CD8-positive, alpha-beta memory T cell (primary cell): ENCODE data around the gene DPH5. TPM values are rescaled to one million over a fixed set of nuclear protein-coding genes. Genes with fewer than 3 reads are reported as not detected.
"Not testable (repeated sequence)": the region's sequence is repeated elsewhere in the genome, so short reads cannot be mapped to it uniquely, and the experiment has no call there.

Experiments
- CTCF ChIA-PET: fragments of 350-600 bp; sonication (Branson Sonifier 250); formaldehyde crosslinking; loops from one replicate; lab custom pipeline; 2021; ENCODE audit warnings: antibody characterized with exemption; lab: Charles Lee
- POLR2A ChIA-PET: fragments of 350-600 bp; sonication (Branson Sonifier 250); formaldehyde crosslinking; loops from one replicate; lab custom pipeline; 2021; ENCODE audit warnings: antibody characterized with exemption; lab: Charles Lee
- DNase-seq, 5 donors: peaks; one replicate each; pipeline versions ENCODE4 v3.0.0 to v3.0.0-alpha.2; 2020 to 2022; ENCODE audit warnings: mixed read lengths in 1 of 5
- H3K27ac ChIP-seq: one replicate; pipeline ENCODE4 v1.7.0; 2013; ENCODE audit warnings: low read depth, mild to moderate bottlenecking, low read length, moderate library complexity
- H3K27me3 ChIP-seq: 2 replicates; pipeline ENCODE4 v1.7.0; 2013; ENCODE audit warnings: low read length, mild to moderate bottlenecking; ENCODE audit not compliant: insufficient read depth, poor library complexity, severe bottlenecking
- H3K36me3 ChIP-seq: 2 replicates; pipeline ENCODE4 v1.7.0; 2013; ENCODE audit warnings: mild to moderate bottlenecking, low read length, moderate library complexity; ENCODE audit not compliant: insufficient read depth
- H3K4me1 ChIP-seq: 2 replicates; pipeline ENCODE4 v1.7.0; 2013; ENCODE audit warnings: mild to moderate bottlenecking, low read length, moderate library complexity; ENCODE audit not compliant: insufficient read depth
- H3K4me3 ChIP-seq: 2 replicates; pipeline ENCODE4 v1.7.0; 2013; ENCODE audit warnings: mild to moderate bottlenecking, low read length
- H3K9me3 ChIP-seq: 2 replicates; pipeline ENCODE4 v1.7.0; 2013; ENCODE audit warnings: mild to moderate bottlenecking, low read length
- H3K27ac Mint-ChIP-seq, 8 donors: one replicate each; pipeline ENCODE4 v1.8.0; 2020 to 2021; ENCODE audit warnings: mixed read lengths in 8 of 8, mild to moderate bottlenecking in 6 of 8, inconsistent platforms in 3 of 8, moderate library complexity in 3 of 8
- H3K27me3 Mint-ChIP-seq, 2 donors: one replicate each; pipeline ENCODE4 v1.8.0; 2020 to 2021; ENCODE audit warnings: mixed read lengths in 2 of 2, mild to moderate bottlenecking in 1 of 2, moderate library complexity in 1 of 2
- H3K36me3 Mint-ChIP-seq, 3 donors: one replicate each; pipeline ENCODE4 v1.8.0; 2020 to 2021; ENCODE audit warnings: mixed read lengths in 3 of 3, inconsistent platforms in 1 of 3, mild to moderate bottlenecking in 1 of 3
- H3K4me1 Mint-ChIP-seq, 3 donors: one replicate each; pipeline ENCODE4 v1.8.0; 2020 to 2021; ENCODE audit warnings: mixed read lengths in 3 of 3, inconsistent platforms in 1 of 3, mild to moderate bottlenecking in 1 of 3
- H3K4me3 Mint-ChIP-seq, 7 donors: one replicate each; pipeline ENCODE4 v1.8.0; 2020 to 2021; ENCODE audit warnings: mixed read lengths in 7 of 7, mild to moderate bottlenecking in 6 of 7, moderate library complexity in 4 of 7, inconsistent platforms in 2 of 7
- H3K9me3 Mint-ChIP-seq, 5 donors: one replicate each; pipeline ENCODE4 v1.8.0; 2020 to 2022; ENCODE audit warnings: mixed read lengths in 5 of 5, mild to moderate bottlenecking in 3 of 5, moderate library complexity in 2 of 5, inconsistent platforms in 1 of 5
- polyA plus RNA-seq: library from polyadenylated mRNA; unstranded; fragments of 300-500 nt; fragmentation: Illumina TruSeq; gene quantifications from one replicate; pipeline ENCODE4 v1.2.3, GENCODE V29; 2021
- total RNA-seq, 2 experiments: library from RNA; stranded (reverse); gene quantifications; one replicate each; pipeline ENCODE4 v1.2.3, GENCODE V29; 2021

The DPH5 gene
- total and polyA plus RNA-seq, 3 experiments from 2014 or later = 38.6 to 68.6 (median 58.5) TPM

DNA sequence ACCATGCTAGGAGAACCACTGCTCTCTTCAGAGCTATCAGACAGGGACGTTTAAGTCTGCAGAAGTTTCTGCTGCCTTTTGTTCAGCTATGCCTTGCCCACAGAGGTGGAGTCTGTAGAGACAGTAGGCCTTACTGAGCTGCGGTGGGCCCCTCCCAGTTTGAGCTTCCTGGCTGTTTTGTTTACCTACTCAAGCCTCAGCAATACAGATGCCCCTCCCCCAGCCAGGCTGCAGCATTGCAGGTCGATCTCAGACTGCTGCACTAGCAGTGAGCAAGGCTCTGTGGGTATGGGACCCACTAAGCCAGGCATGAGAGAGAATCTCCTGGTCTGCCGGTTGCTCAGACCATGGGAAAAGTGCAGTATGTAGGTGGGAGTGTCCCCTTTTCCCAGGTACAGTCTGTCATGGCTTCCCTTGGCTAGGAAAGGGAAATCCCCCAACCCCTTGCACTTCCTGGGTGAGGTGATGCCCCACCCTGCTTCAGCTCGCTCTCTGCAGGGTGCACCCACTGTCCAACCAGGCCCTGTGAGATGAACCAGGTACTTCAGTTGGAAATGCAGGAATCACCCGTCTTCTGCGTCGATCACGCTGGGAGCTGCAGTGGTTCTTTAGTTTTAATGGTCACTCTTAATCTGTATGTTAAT lies 75.9 kb downstream of the DPH5 start:
- Mint-ChIP-seq H3K4me3 (peak overlapping the region; percentile 40 to 78 (median 70)), H3K4me1 (peaks cover 56 to 86% (median 80%) of the 10 kb centered on the region in 3 donors), H3K36me3 (peaks cover 59 to 90% (median 83%) of the 10 kb centered on the region in 3 donors), H3K9me3 (peaks cover 19 to 84% (median 74%) of the 10 kb centered on the region in 5 donors), H3K27ac (peak overlapping the region; percentile 81 to 97 (median 92))
- peak overlapping the region; percentile 24 for H3K4me3 ChIP-seq
- POLR2A ChIA-PET = interaction anchor here (0.6 to 1.8 kb wide), 5 partner anchors 15 to 978 kb away, joined by 3 to 11 read pairs (median 4); no protein-coding TSS in a partner anchor
- CTCF ChIA-PET = interaction anchor here (0.8 to 2.0 kb wide), 10 partner anchors 9 to 360 kb away, joined by 3 to 9 read pairs (median 4); no protein-coding TSS in a partner anchor
- H3K27me3 Mint-ChIP-seq, H3K27me3 ChIP-seq, H3K27ac ChIP-seq, H3K36me3 ChIP-seq: not testable (repeated sequence)
- DNase-seq = peak; percentile 51 to 89 (median 72)
- peaks cover 28% of the 10 kb centered on the region for H3K4me1 ChIP-seq
- peaks cover 13% of the 10 kb centered on the region for H3K9me3 ChIP-seq

- Histone ChIP-seq H3K9me3 (peaks cover 13% of the 10 kb centered on the region), H3K4me3 (peak overlapping the region; percentile 27), H3K4me1 (peaks cover 28% of the 10 kb centered on the region)
- CTCF ChIA-PET = interaction anchor here (0.8 to 2.0 kb wide), 10 partner anchors 8 to 360 kb away, joined by 3 to 9 read pairs (median 4); no protein-coding TSS in a partner anchor
- H3K36me3 ChIP-seq, H3K27me3 Mint-ChIP-seq, H3K27me3 ChIP-seq, H3K27ac ChIP-seq: not testable (repeated sequence)
- DNase-seq = peak in 1 of 5 donors; percentile 39
- Mint-ChIP-seq H3K4me1 (peaks cover 53 to 85% (median 74%) of the 10 kb centered on the region in 3 donors), H3K9me3 (peaks cover 19 to 85% (median 78%) of the 10 kb centered on the region in 5 donors), H3K4me3 (peak overlapping the region; percentile 40 to 78 (median 70)), H3K36me3 (peaks cover 58 to 90% (median 85%) of the 10 kb centered on the region in 3 donors), H3K27ac (peak overlapping the region; percentile 81 to 97 (median 92))
- POLR2A ChIA-PET = interaction anchor here (0.6 to 1.8 kb wide), 5 partner anchors 8 to 287 kb away, joined by 3 to 11 read pairs (median 5); no protein-coding TSS in a partner anchor
Measured at GRCh38 chr1:100948721-100949405, 76.7 kb downstream of the DPH5 start.

- DNase-seq, H3K27me3 ChIP-seq, H3K4me3 ChIP-seq, CTCF ChIA-PET, H3K36me3 ChIP-seq, H3K27me3 Mint-ChIP-seq, H3K27ac ChIP-seq, POLR2A ChIA-PET, H3K4me3 Mint-ChIP-seq: not testable (repeated sequence)
- peak overlapping the region in 3 of 8 donors; percentile 11 to 88 (median 65) for H3K27ac Mint-ChIP-seq
- peaks cover 53 to 84% (median 72%) of the 10 kb centered on the region in 3 donors for H3K4me1 Mint-ChIP-seq
- H3K9me3 Mint-ChIP-seq = peaks cover 13 to 82% (median 74%) of the 10 kb centered on the region in 5 donors
- Histone ChIP-seq H3K4me1 (peaks cover 38% of the 10 kb centered on the region), H3K9me3 (peaks cover 13% of the 10 kb centered on the region)
- H3K36me3 Mint-ChIP-seq = peaks cover 61 to 91% (median 86%) of the 10 kb centered on the region in 3 donors
Measured at GRCh38 chr1:100947816-100948215, 77.8 kb downstream of the DPH5 start.

GRCh38 chr1:100946064-100946463 lies 79.5 kb downstream of the DPH5 start:
- H3K27ac ChIP-seq, POLR2A ChIA-PET, H3K36me3 ChIP-seq, H3K27me3 Mint-ChIP-seq, DNase-seq, H3K4me3 ChIP-seq, H3K27me3 ChIP-seq, CTCF ChIA-PET, H3K4me3 Mint-ChIP-seq: not testable (repeated sequence)
- H3K9me3 ChIP-seq = peaks cover 13% of the 10 kb centered on the region
- Mint-ChIP-seq H3K9me3 (peaks cover 12 to 72% (median 60%) of the 10 kb centered on the region in 5 donors), H3K4me1 (peaks cover 64 to 87% (median 73%) of the 10 kb centered on the region in 3 donors), H3K36me3 (peaks cover 60 to 90% (median 86%) of the 10 kb centered on the region in 3 donors), H3K27ac (peak overlapping the region in 1 of 8 donors; percentile 46)
- peaks cover 53% of the 10 kb centered on the region for H3K4me1 ChIP-seq

DNA sequence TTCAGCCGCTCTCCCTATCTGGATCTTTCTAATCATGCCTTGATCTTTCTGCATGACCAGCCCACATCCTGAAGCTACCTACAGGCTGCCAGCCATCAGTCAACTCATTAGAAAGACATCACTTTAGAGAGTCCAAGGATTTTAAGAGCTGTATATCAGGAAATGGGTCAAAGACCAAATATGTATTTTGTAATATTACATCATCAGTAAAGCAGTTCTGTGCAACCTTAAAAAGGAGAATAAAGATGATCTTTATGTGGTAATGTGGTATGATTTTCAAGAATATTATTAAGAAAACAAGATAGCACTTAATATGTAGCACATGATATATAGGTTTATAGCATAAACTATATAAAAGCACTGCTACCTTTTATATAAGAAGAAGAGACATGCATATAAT lies 82.1 kb downstream of the DPH5 start:
- H3K27ac ChIP-seq = no peak overlapping the region
- H3K9me3 ChIP-seq = peaks cover 11% of the 10 kb centered on the region
- Mint-ChIP-seq H3K4me3 (peak overlapping the region in 1 of 7 donors; percentile 64), H3K36me3 (peaks cover 55 to 86% (median 82%) of the 10 kb centered on the region in 3 donors), H3K27me3 (peaks cover 0 to 1% of the 10 kb centered on the region in 2 donors), H3K9me3 (peaks cover 2 to 50% (median 45%) of the 10 kb centered on the region in 5 donors), H3K4me1 (peaks cover 50 to 78% (median 64%) of the 10 kb centered on the region in 3 donors), H3K27ac (peak overlapping the region; percentile 1 to 76 (median 64))
- no peaks in the 10 kb centered on the region for H3K27me3 ChIP-seq
- DNase-seq = no peak
- H3K36me3 ChIP-seq = no peaks in the 10 kb centered on the region
- no peak overlapping the region for H3K4me3 ChIP-seq
- H3K4me1 ChIP-seq = peaks cover 32% of the 10 kb centered on the region
- ChIA-PET POLR2A (no interaction called here), CTCF (no interaction called here)

DNA sequence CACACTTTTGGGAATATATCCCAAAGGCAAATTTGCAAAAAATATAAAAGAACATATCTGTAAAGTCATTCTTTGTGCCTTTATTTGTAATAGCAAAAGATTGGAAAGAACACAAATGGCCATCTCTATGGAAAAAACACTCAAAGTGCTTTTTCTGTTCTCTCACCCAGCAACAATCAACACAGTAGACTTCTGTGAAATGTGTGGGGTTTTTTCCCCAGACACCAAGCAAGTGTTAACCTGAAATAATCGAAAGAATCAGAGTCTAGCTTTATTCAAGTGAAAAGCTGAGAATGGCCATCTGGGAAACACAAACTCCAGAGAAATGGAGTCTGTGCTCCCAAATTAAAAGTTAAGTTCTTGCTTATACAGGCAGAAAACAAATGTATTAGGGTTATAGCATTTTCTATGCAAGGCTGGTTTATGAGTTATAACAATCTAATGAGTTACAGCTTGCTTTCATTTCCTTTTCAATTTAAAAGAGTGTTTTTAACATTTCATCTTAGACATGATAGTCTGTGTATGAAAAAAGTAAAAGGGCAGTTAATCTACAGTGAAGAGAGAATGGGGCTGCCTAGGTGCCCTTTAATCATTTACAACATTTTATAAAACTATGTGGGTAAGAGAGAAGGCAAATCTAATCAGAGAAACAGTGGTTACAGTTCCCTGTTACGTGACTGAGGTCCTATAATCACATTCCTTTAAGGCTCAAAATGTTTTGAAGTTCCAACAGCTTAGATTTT lies 83.1 kb downstream of the DPH5 start:
- H3K27me3 Mint-ChIP-seq = no peaks in the 10 kb centered on the region
- ChIA-PET CTCF (interaction anchor here (1.8 kb wide), 1 partner anchor 8 kb away, joined by 5 read pairs; no protein-coding TSS in a partner anchor), POLR2A (interaction anchor here (0.5 to 0.6 kb wide), 2 partner anchors 293 to 306 kb away, joined by 3 to 6 read pairs; no protein-coding TSS in a partner anchor)
- Histone ChIP-seq H3K9me3 (peaks cover 6% of the 10 kb centered on the region), H3K27ac (no peak overlapping the region), H3K4me1 (peaks cover 29% of the 10 kb centered on the region), H3K36me3 (no peaks in the 10 kb centered on the region), H3K27me3 (no peaks in the 10 kb centered on the region), H3K4me3 (peak overlapping the region; percentile 30)
- peaks cover 46 to 74% (median 65%) of the 10 kb centered on the region in 3 donors for H3K4me1 Mint-ChIP-seq
- H3K27ac Mint-ChIP-seq = peak overlapping the region in 7 of 8 donors; percentile 1 to 84 (median 55)
- H3K4me3 Mint-ChIP-seq = peak overlapping the region in 5 of 7 donors; percentile 2 to 71 (median 25)
- H3K9me3 Mint-ChIP-seq = peaks cover 6 to 40% (median 35%) of the 10 kb centered on the region in 5 donors
- DNase-seq = no peak
- H3K36me3 Mint-ChIP-seq = peaks cover 58 to 86% (median 81%) of the 10 kb centered on the region in 3 donors

- Histone ChIP-seq H3K4me3 (peak overlapping the region; percentile 30), H3K36me3 (no peaks in the 10 kb centered on the region), H3K27me3 (no peaks in the 10 kb centered on the region), H3K27ac (no peak overlapping the region), H3K9me3 (no peaks in the 10 kb centered on the region), H3K4me1 (peaks cover 29% of the 10 kb centered on the region)
- H3K4me1 Mint-ChIP-seq = peaks cover 43 to 72% (median 66%) of the 10 kb centered on the region in 3 donors
- peak overlapping the region in 7 of 8 donors; percentile 10 to 84 (median 44) for H3K27ac Mint-ChIP-seq
- peaks cover 9 to 32% (median 27%) of the 10 kb centered on the region in 5 donors for H3K9me3 Mint-ChIP-seq
- peak overlapping the region in 6 of 7 donors; percentile 12 to 71 (median 26) for H3K4me3 Mint-ChIP-seq
- no peaks in the 10 kb centered on the region for H3K27me3 Mint-ChIP-seq
- no peak for DNase-seq
- ChIA-PET CTCF (interaction anchor here (0.9 to 1.8 kb wide), 2 partner anchors 9 to 347 kb away, joined by 4 to 5 read pairs; no protein-coding TSS in a partner anchor), POLR2A (interaction anchor here (0.5 kb wide), 1 partner anchor 307 kb away, joined by 6 read pairs; no protein-coding TSS in a partner anchor)
- H3K36me3 Mint-ChIP-seq = peaks cover 53 to 83% (median 79%) of the 10 kb centered on the region in 3 donors
Measured at GRCh38 chr1:100941580-100942216, 83.9 kb downstream of the DPH5 start.
